ENCODE measurements around the gene IRF1.
A peak's percentile ranks its signal among the peaks of the same experiment; 100 is the strongest.

IRF1 gene

GRCh38 chr5:132493821-132494220, 3.2 kb upstream of the IRF1 start:
- H3K4me1 ChIP-seq (ENCODE audit: control insufficient read depth in 2 of 2, insufficient read depth in 2 of 2, low read length in 2 of 2), result peaks cover 48 to 54% of the 10 kb centered on the region in 2 donors
- H3K27ac ChIP-seq (ENCODE audit: low read depth in 2 of 2, low read length in 2 of 2), result peak overlapping the region in 1 of 2 donors; percentile 100
- H3K36me3 ChIP-seq (ENCODE audit: control insufficient read depth in 2 of 2, insufficient read depth in 2 of 2, low read length in 2 of 2), result peaks cover 3 to 7% of the 10 kb centered on the region in 2 donors
- no peaks in the 10 kb centered on the region for H3K9me3 ChIP-seq (ENCODE audit: control insufficient read depth in 2 of 2, low read length in 2 of 2)
- H3K4me3 ChIP-seq (ENCODE audit: low read length in 2 of 2), result no peak overlapping the region
- H3K9ac ChIP-seq (ENCODE audit: low read depth in 1 of 2, low read length in 2 of 2), result no peak overlapping the region
- no peaks in the 10 kb centered on the region for H3K27me3 ChIP-seq (ENCODE audit: control insufficient read depth in 2 of 2, insufficient read depth in 2 of 2, low read length in 2 of 2)

- Histone ChIP-seq H3K4me1 (ENCODE audit: control insufficient read depth in 2 of 2, insufficient read depth in 2 of 2, low read length in 2 of 2) (peaks cover 52 to 55% of the 10 kb centered on the region in 2 donors), H3K27me3 (ENCODE audit: control insufficient read depth in 2 of 2, insufficient read depth in 2 of 2, low read length in 2 of 2) (no peaks in the 10 kb centered on the region), H3K9me3 (ENCODE audit: control insufficient read depth in 2 of 2, low read length in 2 of 2) (no peaks in the 10 kb centered on the region), H3K27ac (ENCODE audit: low read depth in 2 of 2, low read length in 2 of 2) (no peak overlapping the region), H3K9ac (ENCODE audit: low read depth in 1 of 2, low read length in 2 of 2) (peak overlapping the region in 1 of 2 donors; percentile 32), H3K4me3 (ENCODE audit: low read length in 2 of 2) (no peak overlapping the region), H3K36me3 (ENCODE audit: control insufficient read depth in 2 of 2, insufficient read depth in 2 of 2, low read length in 2 of 2) (peaks cover 7 to 10% of the 10 kb centered on the region in 2 donors)
Measured at GRCh38 chr5:132493241-132493640, 2.7 kb upstream of the IRF1 start.

GRCh38 chr5:132492386-132493125, 2.0 kb upstream of the IRF1 start:
- H3K4me3 ChIP-seq (ENCODE audit: low read length in 2 of 2), result no peak overlapping the region
- H3K27ac ChIP-seq (ENCODE audit: low read depth in 2 of 2, low read length in 2 of 2), result no peak overlapping the region

GRCh38 chr5:132491368-132492364, 1.1 kb upstream of the IRF1 start:
- Histone ChIP-seq H3K36me3 (ENCODE audit: control insufficient read depth in 2 of 2, insufficient read depth in 2 of 2, low read length in 2 of 2) (peaks cover 23 to 25% of the 10 kb centered on the region in 2 donors), H3K4me1 (ENCODE audit: control insufficient read depth in 2 of 2, insufficient read depth in 2 of 2, low read length in 2 of 2) (peaks cover 54 to 60% of the 10 kb centered on the region in 2 donors), H3K9me3 (ENCODE audit: control insufficient read depth in 2 of 2, low read length in 2 of 2) (no peaks in the 10 kb centered on the region), H3K27ac (ENCODE audit: low read depth in 2 of 2, low read length in 2 of 2) (peak overlapping the region; percentile 94 to 99), H3K4me3 (ENCODE audit: low read length in 2 of 2) (peak overlapping the region; percentile 59 to 82), H3K9ac (ENCODE audit: low read depth in 1 of 2, low read length in 2 of 2) (peak overlapping the region; percentile 90 to 96), H3K27me3 (ENCODE audit: control insufficient read depth in 2 of 2, insufficient read depth in 2 of 2, low read length in 2 of 2) (no peaks in the 10 kb centered on the region)

More at GRCh38 chr5:132492386-132493125, 2.0 kb upstream of the IRF1 start:
- H3K4me1 ChIP-seq (ENCODE audit: control insufficient read depth in 2 of 2, insufficient read depth in 2 of 2, low read length in 2 of 2), result peaks cover 52 to 56% of the 10 kb centered on the region in 2 donors
- H3K9ac ChIP-seq (ENCODE audit: low read depth in 1 of 2, low read length in 2 of 2), result no peak overlapping the region
- H3K27me3 ChIP-seq (ENCODE audit: control insufficient read depth in 2 of 2, insufficient read depth in 2 of 2, low read length in 2 of 2), result no peaks in the 10 kb centered on the region
- H3K36me3 ChIP-seq (ENCODE audit: control insufficient read depth in 2 of 2, insufficient read depth in 2 of 2, low read length in 2 of 2), result peaks cover 14 to 16% of the 10 kb centered on the region in 2 donors
- H3K9me3 ChIP-seq (ENCODE audit: control insufficient read depth in 2 of 2, low read length in 2 of 2), result no peaks in the 10 kb centered on the region

GRCh38 chr5:132489871-132490483, 596 bp downstream of the IRF1 start:
- peak overlapping the region; percentile 97 to 99 for H3K27ac ChIP-seq (ENCODE audit: low read depth in 2 of 2, low read length in 2 of 2)
- peaks cover 39 to 41% of the 10 kb centered on the region in 2 donors for H3K36me3 ChIP-seq (ENCODE audit: control insufficient read depth in 2 of 2, insufficient read depth in 2 of 2, low read length in 2 of 2)
- H3K4me1 ChIP-seq (ENCODE audit: control insufficient read depth in 2 of 2, insufficient read depth in 2 of 2, low read length in 2 of 2), result peaks cover 59 to 61% of the 10 kb centered on the region in 2 donors
- H3K4me3 ChIP-seq (ENCODE audit: low read length in 2 of 2), result peak overlapping the region; percentile 87 to 92
- no peaks in the 10 kb centered on the region for H3K27me3 ChIP-seq (ENCODE audit: control insufficient read depth in 2 of 2, insufficient read depth in 2 of 2, low read length in 2 of 2)
- H3K9ac ChIP-seq (ENCODE audit: low read depth in 1 of 2, low read length in 2 of 2), result peak overlapping the region; percentile 96
- no peaks in the 10 kb centered on the region for H3K9me3 ChIP-seq (ENCODE audit: control insufficient read depth in 2 of 2, low read length in 2 of 2)

GRCh38 chr5:132489051-132489770, 1.4 kb downstream of the IRF1 start:
- H3K36me3 ChIP-seq (ENCODE audit: control insufficient read depth in 2 of 2, insufficient read depth in 2 of 2, low read length in 2 of 2), result peaks cover 44 to 46% of the 10 kb centered on the region in 2 donors
- peaks cover 57 to 58% of the 10 kb centered on the region in 2 donors for H3K4me1 ChIP-seq (ENCODE audit: control insufficient read depth in 2 of 2, insufficient read depth in 2 of 2, low read length in 2 of 2)
- peak overlapping the region; percentile 97 to 99 for H3K27ac ChIP-seq (ENCODE audit: low read depth in 2 of 2, low read length in 2 of 2)
- H3K4me3 ChIP-seq (ENCODE audit: low read length in 2 of 2), result peak overlapping the region; percentile 87 to 92
- H3K9me3 ChIP-seq (ENCODE audit: control insufficient read depth in 2 of 2, low read length in 2 of 2), result no peaks in the 10 kb centered on the region
- H3K9ac ChIP-seq (ENCODE audit: low read depth in 1 of 2, low read length in 2 of 2), result peak overlapping the region; percentile 96
- H3K27me3 ChIP-seq (ENCODE audit: control insufficient read depth in 2 of 2, insufficient read depth in 2 of 2, low read length in 2 of 2), result no peaks in the 10 kb centered on the region

- Histone ChIP-seq H3K4me1 (ENCODE audit: control insufficient read depth in 2 of 2, insufficient read depth in 2 of 2, low read length in 2 of 2) (peaks cover 56 to 62% of the 10 kb centered on the region in 2 donors), H3K9ac (ENCODE audit: low read depth in 1 of 2, low read length in 2 of 2) (peak overlapping the region; percentile 96), H3K27me3 (ENCODE audit: control insufficient read depth in 2 of 2, insufficient read depth in 2 of 2, low read length in 2 of 2) (no peaks in the 10 kb centered on the region), H3K27ac (ENCODE audit: low read depth in 2 of 2, low read length in 2 of 2) (peak overlapping the region in 1 of 2 donors; percentile 99), H3K36me3 (ENCODE audit: control insufficient read depth in 2 of 2, insufficient read depth in 2 of 2, low read length in 2 of 2) (peaks cover 50 to 52% of the 10 kb centered on the region in 2 donors), H3K9me3 (ENCODE audit: control insufficient read depth in 2 of 2, low read length in 2 of 2) (no peaks in the 10 kb centered on the region), H3K4me3 (ENCODE audit: low read length in 2 of 2) (peak overlapping the region; percentile 87 to 92)
Measured at GRCh38 chr5:132488590-132488989, 2.0 kb downstream of the IRF1 start.

GRCh38 chr5:132487841-132488555, 2.6 kb downstream of the IRF1 start:
- Histone ChIP-seq H3K4me1 (ENCODE audit: control insufficient read depth in 2 of 2, insufficient read depth in 2 of 2, low read length in 2 of 2) (peaks cover 56 to 62% of the 10 kb centered on the region in 2 donors), H3K9me3 (ENCODE audit: control insufficient read depth in 2 of 2, low read length in 2 of 2) (no peaks in the 10 kb centered on the region), H3K9ac (ENCODE audit: low read depth in 1 of 2, low read length in 2 of 2) (peak overlapping the region; percentile 96), H3K36me3 (ENCODE audit: control insufficient read depth in 2 of 2, insufficient read depth in 2 of 2, low read length in 2 of 2) (peaks cover 56 to 58% of the 10 kb centered on the region in 2 donors), H3K27me3 (ENCODE audit: control insufficient read depth in 2 of 2, insufficient read depth in 2 of 2, low read length in 2 of 2) (no peaks in the 10 kb centered on the region), H3K4me3 (ENCODE audit: low read length in 2 of 2) (peak overlapping the region; percentile 42 to 87), H3K27ac (ENCODE audit: low read depth in 2 of 2, low read length in 2 of 2) (peak overlapping the region in 1 of 2 donors; percentile 52)

- Histone ChIP-seq H3K4me1 (ENCODE audit: control insufficient read depth in 2 of 2, insufficient read depth in 2 of 2, low read length in 2 of 2) (peaks cover 53 to 58% of the 10 kb centered on the region in 2 donors), H3K9me3 (ENCODE audit: control insufficient read depth in 2 of 2, low read length in 2 of 2) (no peaks in the 10 kb centered on the region), H3K27ac (ENCODE audit: low read depth in 2 of 2, low read length in 2 of 2) (peak overlapping the region in 1 of 2 donors; percentile 52), H3K27me3 (ENCODE audit: control insufficient read depth in 2 of 2, insufficient read depth in 2 of 2, low read length in 2 of 2) (no peaks in the 10 kb centered on the region), H3K4me3 (ENCODE audit: low read length in 2 of 2) (peak overlapping the region in 1 of 2 donors; percentile 87), H3K36me3 (ENCODE audit: control insufficient read depth in 2 of 2, insufficient read depth in 2 of 2, low read length in 2 of 2) (peaks cover 56 to 58% of the 10 kb centered on the region in 2 donors), H3K9ac (ENCODE audit: low read depth in 1 of 2, low read length in 2 of 2) (peak overlapping the region in 1 of 2 donors; percentile 5)
Measured at GRCh38 chr5:132487095-132487428, 3.5 kb downstream of the IRF1 start.

Measured in mucosa of rectum (tissue), 2 donors.